Measurements from ENCODE around the gene DNAH3.
"Not testable (repeated sequence)": the region's sequence is repeated elsewhere in the genome, so short reads cannot be mapped to it uniquely, and the experiment has no call there.

- TF ChIP-seq YY1 (IDR thresholded peaks at IDR 0.05; ENCODE audit: insufficient read depth, insufficient read length); SUZ12 (IDR thresholded peaks at IDR 0.05; ENCODE audit: extremely low read depth, insufficient read depth, insufficient read length); ZNF274 (IDR thresholded peaks at IDR 0.05; ENCODE audit: low read depth, low read length): not testable (repeated sequence)
These were observed 87.3 kb downstream of the DNAH3 start for GRCh38 chr16:21063314-21063713.

Measured in NT2/D1 (cell line).